Esophagus mucosa (tissue), 1 donor: Measurements from ENCODE around the gene GGNBP2. TPM values are rescaled to one million over a fixed set of nuclear protein-coding genes. Genes with fewer than 3 reads are reported as not detected.

Experiments
- ATAC-seq: fragments of 200-7000 bp; cut with Tn5 transposase; one replicate; pipeline ENCODE4 v1.9.1; 2020
- total RNA-seq: library from RNA; stranded (reverse); gene quantifications from one replicate; pipeline ENCODE4 v1.2.4, GENCODE V29; 2023
- donor health status: DM: yes; HTN: yes; CAD: no.

GGNBP2 gene
- total RNA-seq, 1 donor from 2014 or later = 43.6 TPM

DNA sequence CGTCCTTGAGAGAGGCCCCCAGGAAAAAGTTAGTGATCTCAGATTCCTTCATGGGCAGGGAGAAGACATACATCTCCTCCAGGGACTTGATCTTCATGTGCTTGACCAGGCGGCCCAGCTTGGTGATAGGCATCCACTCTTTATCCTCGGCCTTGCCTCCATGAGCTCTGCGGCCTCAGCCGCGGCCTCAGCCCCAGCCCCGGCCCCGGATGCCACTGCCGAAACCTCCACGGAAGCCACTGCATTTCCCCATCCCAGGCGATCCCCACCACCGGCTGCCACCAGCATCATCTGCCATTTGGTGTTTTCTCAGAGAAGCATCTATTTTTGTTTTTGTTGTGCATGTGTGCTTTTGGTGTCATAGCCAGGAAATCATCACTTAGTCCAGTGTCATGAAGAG lies 30.3 kb downstream of the GGNBP2 start:
- no peak for ATAC-seq

DNA sequence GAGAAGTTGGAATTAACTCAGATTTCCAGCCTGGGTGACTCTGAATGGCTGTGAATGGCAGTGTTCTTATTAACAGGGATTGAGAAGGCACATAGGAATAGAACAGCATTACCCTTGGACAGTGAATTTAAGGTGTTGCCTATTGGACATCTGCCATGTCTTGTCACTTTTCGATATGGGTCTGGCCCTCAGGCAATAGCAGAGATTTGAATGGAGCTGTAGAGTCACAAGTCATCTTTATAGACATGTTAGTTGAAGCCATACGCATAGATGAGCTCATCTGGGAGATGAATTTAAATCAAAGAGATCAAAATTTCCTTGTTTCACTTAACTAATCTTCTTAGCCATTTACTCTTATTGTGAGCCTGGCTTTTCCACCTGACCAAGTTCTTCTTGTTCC lies 32.1 kb downstream of the GGNBP2 start:
- ATAC-seq = peak; percentile 67

DNA sequence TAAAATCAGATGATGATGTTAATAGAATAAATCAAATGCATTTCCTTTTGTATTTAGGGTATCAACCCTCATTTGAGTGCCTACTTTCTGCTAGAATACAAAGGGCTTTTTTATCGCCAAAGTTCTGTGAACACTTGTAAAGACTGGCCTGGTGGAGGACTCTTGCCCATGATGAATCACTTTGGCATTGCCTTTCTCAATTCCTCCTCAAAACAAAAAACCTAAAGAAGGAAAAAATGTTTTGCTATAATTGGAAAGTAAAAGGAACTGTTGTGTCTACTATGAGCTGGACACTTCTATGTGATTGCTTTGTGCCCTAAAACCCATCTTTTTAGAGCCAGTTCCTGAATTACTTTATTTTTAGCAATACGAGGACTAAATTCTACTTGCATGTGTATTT lies 34.0 kb downstream of the GGNBP2 start:
- no peak for ATAC-seq

DNA sequence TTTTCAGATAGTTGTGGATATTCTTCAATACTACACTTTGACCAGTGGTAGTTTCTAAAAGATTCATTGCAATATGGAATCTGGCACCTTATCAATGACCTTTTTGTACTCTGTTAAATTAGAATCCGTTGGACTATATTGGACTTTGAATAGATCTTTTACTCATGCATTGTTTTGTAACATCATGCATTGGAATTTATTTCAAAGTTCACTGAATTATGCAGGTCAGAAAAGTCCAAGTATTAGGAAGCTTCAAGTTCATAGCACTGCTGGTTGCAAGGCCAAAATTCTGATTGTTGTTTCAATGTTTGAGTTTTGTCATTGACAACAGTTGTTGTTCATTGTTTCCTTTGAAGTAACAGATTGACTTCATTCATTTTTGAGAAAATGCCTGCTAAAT lies 39.1 kb downstream of the GGNBP2 start:
- no peak for ATAC-seq

DNA sequence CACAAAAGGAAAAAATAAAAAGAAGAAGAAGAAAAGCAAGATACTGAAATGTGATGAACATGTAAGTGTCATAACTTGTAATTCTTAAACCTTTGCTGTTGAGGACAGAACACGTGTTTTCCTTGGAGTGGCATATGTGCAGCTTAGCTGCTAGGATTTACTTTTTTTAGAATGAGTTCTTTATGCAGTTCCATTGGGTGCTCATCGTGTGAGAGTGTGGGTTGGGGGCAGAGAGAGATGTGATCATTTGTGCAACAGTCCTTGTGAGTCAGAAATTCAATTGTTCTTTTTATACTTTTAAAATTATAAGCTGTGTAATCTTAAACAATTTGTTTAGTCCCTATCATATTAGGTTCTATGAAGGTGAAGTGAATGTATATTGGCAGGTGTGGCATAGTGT lies 41.4 kb downstream of the GGNBP2 start:
- no peak for ATAC-seq

DNA sequence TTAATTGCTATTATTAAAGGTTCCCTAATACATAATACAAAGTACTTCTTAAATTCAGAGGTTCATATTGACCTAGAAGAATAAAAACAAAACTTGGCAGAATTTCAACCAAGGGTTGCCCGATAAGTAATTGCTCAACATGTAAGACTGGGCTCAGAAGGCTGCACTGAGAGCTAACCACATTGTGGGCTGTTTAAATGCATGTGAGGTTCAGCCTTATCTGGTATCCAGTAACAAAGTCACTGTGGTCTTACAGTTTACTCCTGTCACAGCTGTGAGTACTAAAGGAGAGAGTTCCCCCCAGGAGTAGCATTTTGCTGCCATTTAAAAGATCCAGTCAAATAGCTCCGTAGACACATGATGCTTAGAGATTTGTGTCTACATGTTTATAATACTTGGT lies 45.4 kb downstream of the GGNBP2 start:
- ATAC-seq = no peak

DNA sequence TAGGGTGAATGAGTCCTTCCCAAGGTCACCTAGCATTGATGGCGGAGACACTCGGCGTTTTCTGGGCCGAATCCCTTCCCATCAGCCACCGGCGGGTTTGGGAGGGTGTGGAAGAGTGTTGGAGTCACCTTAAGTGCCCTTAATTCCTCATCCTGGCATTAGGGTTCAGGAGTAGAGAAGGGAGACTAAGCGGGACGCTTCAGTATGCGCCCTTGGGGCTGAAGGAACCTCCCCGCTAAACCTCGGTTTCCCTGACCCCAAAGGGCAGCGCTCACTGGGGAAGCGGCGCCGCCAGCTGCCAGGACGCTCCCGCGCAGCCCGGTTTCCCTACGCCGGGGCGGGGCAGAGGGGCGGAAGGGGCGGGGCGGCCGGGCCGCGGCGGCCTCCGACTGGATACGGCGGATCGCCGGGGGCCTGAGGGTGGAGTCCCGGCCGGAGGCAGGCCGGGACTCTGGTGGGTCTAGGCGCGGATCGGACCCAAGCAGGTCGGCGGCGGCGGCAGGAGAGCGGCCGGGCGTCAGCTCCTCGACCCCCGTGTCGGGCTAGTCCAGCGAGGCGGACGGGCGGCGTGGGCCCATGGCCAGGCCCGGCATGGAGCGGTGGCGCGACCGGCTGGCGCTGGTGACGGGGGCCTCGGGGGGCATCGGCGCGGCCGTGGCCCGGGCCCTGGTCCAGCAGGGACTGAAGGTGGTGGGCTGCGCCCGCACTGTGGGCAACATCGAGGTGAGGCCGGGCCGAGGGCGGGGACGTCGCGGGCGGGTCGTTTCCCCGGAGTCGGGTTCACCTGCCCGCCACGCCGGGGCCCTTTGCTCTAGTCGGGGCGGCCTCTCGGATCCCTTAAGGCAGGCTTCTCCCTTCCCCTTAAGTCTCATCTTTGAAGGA lies 47.0 kb downstream of the GGNBP2 start, which contains the start of gene DHRS11:
TSS of gene DHRS11 (plus strand) at position 446 of the 882 bp plus-strand sequence. CDS start at position 577, 131 bp downstream.
- ATAC-seq = peak; percentile 84

DNA sequence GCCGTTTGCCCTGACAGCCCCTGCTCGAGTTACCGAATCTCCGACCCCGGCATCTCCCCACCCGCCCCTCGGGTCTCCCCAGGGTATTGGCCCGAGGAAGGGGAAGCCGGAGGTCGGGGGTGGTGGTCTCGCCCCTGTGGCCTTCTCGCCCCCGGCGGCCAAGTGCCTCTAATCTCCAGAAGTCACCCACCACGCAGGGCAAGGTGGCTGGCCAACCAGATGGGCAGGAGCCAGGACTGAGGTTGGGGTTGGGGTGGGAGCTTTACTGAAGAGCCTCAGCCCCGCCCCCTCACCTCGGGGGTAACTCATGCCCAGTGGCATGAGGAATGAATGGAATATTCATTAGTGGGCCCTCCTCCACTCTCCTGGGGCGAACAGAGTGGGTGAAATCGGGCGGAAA lies 47.6 kb downstream of the GGNBP2 start:
- ATAC-seq = peak; percentile 6

DNA sequence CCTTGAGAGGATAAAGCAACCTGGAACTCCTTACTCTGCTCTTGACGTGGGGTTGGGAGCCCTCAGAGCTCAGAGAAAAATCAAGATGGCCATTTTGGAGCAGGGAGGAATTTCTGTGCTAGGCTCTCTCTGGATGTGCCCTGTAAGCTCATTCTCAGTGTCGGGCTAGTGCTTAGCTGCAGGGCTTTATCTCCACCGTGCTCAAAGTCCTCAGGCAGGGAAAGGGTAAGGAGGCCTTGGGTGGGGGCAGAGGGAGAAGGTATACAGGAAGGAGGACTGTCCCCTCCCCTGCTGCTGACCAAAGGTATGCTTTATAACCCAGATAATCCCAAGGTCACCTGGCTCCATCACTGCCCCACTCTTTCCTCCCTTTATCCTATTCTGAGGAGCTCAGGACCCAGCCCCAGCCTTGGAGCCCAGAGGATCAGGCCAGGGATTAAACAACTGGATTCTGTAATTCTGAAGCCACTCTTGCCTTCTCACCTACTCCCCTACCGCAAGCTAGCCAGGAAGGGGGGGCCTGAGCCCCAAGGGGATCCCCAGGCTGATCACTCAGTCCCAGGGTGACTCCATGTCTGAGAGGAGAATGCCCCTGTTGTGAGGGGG lies 48.1 kb downstream of the GGNBP2 start:
- peak; percentile 3 for ATAC-seq

DNA sequence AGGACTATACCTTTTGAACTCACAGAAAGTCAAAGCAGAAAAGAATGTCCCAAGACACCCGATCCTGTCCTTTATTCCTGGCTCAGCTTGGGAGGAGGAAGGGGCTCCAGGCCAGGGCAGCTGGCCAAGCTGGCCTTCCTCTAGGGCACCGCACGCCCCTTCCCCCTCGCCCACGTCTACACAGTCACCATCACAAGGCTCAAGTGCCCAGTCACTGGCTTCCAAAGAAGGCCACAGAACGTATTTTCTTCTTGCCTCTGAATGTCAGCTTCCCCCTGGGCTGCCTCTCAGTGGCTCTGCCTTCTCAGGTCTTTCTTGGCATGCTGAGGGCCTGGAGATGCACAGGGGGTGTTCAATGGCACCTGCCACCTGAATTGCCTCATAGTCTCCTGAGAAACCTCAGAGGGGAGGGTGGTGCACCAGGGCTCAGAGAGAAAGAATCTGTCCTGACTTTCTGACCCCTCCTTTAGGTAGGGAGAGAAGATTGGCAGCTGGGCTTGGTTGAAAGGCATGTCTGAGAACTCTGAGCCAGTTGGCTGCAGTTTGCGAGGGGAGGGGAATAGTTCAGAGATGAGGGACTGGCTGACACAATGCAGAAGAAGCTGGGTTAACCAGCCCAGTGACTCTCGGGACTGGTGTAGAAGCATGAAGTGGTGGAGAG lies 49.1 kb downstream of the GGNBP2 start:
- peak; percentile 77 for ATAC-seq

DNA sequence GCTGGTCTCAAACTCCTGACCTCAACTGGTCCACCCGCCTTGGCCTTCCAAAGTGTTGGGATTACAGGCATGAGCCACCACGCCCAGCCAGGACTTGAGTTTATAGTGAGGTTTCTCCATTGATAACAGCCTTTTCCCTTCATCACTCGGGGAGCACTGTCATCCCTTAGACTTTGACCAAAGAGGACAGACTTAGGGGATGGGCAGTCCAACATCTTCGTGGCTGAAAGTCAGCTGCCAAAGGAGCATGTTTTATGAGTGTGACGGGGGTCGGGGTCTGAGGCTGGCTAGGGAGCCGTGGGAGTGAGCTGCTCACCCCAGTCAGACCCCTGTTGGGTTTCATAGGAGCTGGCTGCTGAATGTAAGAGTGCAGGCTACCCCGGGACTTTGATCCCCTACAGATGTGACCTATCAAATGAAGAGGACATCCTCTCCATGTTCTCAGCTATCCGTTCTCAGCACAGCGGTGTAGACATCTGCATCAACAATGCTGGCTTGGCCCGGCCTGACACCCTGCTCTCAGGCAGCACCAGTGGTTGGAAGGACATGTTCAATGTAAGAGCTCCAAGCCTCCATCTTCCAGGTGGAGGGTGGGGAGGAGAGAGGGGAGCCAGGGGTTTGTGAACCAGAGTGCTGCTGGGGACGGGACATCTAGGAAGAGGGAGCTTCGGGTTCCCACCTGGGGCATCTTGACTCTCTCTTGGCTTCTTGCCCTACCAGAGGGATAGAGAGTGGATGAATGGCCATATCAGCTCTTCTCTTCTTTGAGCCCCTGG lies 50.1 kb downstream of the GGNBP2 start:
- ATAC-seq = no peak

DNA sequence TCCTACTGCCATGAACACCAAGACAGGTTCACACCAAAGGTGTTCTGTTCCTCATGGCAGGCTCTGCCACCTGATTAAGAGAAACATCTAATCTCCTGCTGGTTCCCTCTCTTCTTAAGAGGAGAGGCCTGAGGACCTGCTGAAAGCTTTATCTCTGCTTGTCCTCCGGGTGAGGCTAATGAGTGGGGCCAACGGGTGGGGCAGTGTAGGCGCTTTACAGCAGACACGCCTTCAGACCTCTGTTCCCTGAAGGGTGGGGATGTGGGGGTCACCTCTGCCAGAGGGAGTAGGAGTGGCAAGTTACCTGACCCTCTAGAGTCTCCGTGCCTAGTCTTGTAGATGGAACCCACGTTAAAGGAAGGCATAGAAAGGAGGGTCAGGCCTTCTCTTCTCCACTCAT lies 52.5 kb downstream of the GGNBP2 start:
- ATAC-seq = no peak

DNA sequence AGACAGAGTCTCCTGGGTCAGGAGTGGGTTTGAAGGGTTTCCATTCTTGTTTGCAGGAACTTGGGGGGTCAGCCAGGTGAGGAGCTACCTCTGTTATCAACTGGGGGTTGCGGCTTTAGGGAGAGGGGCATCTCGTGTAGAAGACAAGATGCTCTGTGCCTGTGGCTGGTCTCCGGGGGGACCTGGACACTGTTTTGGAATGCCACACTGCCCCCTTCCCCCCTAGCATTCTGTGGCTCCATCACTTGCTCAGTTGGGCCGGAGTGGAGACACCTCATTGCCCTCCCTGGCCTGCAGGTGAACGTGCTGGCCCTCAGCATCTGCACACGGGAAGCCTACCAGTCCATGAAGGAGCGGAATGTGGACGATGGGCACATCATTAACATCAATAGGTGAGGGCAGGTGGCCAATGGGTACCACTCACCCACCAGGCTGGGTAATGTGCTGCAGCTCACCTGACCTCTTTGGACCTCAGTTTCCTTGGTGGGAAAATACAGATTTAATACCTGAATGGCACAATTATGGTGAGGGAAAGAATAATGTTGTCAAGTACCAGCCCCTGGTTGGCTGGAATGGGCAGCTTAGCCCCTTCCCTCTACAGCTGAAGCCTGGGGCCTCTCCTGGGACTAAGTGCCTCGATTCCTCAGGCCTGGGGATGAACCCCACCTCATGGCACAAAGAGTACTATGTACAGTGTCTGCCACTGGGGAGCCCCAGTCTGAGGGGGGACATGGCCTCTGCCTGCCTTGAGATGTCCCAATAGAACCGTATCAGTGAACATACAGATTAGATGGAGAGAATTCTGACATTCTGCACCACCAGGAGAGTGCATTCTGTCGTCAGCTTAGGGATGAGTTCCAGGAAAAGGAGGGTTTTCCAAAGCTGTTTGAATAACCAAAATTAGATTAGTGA lies 53.4 kb downstream of the GGNBP2 start:
- ATAC-seq = no peak

DNA sequence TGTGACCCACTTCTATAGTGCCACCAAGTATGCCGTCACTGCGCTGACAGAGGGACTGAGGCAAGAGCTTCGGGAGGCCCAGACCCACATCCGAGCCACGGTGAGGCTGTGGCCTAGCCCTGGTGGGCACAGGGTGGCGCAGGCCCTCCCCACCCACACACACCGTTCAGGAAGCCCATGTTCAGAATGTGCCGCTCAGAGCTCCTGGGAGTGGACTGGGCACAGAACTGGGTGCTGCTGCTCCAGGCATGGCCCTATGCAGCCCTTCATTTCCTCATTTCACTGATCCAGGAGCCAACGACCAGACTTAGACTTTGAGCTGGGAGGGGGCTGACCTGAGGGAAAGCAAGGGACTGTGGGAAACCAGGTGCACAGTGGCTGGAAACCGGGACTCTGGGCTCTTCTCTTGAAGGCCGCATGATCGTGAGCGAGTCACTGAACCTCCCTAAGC lies 54.3 kb downstream of the GGNBP2 start:
- no peak for ATAC-seq

DNA sequence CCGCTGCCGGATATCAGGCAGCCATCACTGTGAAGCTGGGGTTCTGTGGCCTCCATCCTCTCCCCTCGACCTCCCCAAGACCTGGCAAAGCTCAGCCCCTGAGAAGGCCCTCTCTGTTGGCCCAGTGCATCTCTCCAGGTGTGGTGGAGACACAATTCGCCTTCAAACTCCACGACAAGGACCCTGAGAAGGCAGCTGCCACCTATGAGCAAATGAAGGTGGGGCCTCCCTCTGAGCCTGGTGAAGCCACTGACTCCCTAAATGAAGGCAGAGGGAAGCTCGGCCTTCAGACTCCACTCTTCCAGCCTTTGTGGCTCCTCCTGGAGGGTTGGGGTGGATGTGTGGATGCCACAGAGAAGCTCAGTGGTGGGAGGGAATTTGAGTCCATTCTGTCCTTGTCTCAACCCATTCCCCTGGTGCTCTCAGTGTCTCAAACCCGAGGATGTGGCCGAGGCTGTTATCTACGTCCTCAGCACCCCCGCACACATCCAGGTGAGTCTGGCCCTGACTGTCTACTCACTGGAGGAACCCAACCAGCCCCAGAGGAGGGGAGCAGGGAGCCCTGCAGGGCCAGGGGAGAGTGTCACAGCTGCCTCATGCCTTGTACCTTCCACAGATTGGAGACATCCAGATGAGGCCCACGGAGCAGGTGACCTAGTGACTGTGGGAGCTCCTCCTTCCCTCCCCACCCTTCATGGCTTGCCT lies 55.0 kb downstream of the GGNBP2 start:
- ATAC-seq = no peak

DNA sequence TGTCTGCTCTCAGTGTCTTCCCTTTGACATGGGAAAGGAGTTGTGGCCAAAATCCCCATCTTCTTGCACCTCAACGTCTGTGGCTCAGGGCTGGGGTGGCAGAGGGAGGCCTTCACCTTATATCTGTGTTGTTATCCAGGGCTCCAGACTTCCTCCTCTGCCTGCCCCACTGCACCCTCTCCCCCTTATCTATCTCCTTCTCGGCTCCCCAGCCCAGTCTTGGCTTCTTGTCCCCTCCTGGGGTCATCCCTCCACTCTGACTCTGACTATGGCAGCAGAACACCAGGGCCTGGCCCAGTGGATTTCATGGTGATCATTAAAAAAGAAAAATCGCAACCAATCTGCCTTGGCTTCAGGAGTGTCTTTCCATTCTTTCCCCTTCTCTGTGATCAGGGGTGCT lies 55.7 kb downstream of the GGNBP2 start:
- no peak for ATAC-seq

DNA sequence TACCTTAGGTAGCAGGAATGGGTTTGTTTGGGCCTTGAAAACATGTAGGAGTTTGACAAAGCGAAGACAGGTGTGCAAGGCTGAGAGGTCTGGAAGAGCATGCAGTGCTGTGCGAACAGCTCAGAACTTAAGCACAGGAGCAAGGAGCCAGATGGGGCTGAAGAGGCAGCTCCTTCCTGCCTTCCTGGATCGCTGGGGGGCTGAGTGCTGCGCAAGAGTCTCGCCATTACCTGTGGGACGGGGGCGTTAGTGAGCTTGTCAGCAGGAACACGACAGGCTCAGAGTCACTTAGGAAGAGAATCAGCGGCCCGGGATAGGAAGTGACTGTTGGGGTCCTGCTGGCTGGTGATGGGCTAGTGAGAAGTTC lies 56.2 kb downstream of the GGNBP2 start:
- peak; percentile 1 for ATAC-seq

DNA sequence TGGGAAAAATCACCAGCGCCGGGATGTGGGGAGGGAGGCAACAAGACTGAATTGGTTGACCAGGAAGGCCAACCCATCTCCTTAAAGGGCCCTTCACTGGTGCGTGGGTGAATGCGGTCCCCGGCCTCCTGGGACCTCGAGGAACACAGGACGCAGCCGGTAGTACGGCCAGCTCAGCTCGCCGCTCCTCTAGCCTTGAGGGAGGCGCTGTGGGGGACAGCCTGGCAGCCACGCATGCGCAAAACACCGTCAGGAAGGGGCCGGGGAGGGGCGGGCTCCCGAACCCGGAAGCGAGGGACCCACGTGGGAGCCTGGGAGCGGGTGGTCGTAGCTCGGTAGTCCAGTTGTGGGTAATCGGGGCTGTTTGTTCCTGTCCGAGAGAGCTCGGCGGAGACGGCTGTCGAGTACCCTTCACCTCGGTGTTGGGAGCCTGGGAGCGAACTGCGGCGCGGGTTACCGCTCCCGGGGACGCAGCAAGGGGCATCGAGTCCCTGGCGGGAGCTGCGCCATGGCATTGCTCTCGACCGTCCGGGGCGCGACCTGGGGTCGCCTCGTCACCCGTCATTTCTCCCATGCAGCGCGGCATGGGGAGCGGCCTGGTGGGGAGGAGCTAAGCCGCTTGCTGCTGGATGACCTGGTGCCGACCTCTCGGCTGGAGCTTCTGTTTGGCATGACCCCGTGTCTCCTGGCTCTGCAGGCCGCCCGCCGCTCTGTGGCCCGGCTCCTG lies 56.7 kb downstream of the GGNBP2 start, which contains the start of gene MRM1:
TSS of gene MRM1 (plus strand) at position 281 of the 727 bp plus-strand sequence. CDS start at position 509, 228 bp downstream.
- ATAC-seq = peak; percentile 86

DNA sequence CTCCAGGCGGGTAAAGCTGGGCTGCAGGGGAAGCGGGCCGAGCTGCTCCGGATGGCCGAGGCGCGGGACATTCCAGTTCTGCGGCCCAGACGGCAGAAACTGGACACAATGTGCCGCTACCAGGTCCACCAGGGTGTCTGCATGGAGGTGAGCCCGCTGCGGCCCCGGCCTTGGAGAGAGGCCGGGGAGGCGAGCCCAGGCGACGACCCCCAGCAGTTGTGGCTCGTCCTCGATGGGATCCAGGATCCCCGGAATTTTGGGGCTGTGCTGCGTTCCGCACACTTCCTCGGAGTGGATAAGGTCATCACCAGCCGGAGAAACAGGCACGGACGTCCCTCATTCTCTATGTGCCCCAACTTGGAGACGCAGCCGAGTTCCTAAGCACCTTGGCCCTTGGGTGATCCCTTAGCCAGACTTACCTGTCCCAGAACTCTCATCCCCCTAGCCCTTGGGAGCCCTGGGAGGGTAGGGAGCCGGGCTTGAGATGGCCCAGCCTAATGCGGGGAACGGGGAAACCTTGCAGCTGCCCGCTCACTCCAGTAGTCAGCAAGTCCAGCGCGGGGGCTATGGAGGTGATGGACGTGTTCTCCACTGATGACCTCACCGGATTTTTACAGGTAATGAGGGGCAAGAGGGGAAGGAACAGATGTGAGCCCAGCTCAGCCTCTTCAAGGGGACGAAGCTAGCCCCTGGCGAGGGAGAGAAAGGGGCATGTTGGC lies 57.5 kb downstream of the GGNBP2 start:
- ATAC-seq = peak; percentile 24
